Activated CD4-positive, alpha-beta T cell treated with anti-CD3 and anti-CD28 coated beads, Interleukin-2, amount 10 ng/mL, durations not matched to agents 7 days and 5 days (primary cell): ENCODE data around the gene GPR42. TPM values are rescaled to one million over a fixed set of nuclear protein-coding genes. Genes with fewer than 3 reads are reported as not detected.
"Not testable (repeated sequence)": the region's sequence is repeated elsewhere in the genome, so short reads cannot be mapped to it uniquely, and the experiment has no call there.

Source experiments
- CTCF ChIA-PET: fragments of 350-600 bp; sonication (Branson Sonifier 250); formaldehyde crosslinking; loops from one replicate; lab custom pipeline; 2021; ENCODE audit warnings: antibody characterized with exemption; lab: Charles Lee
- POLR2A ChIA-PET: fragments of 350-600 bp; sonication (Branson Sonifier 250); formaldehyde crosslinking; loops from one replicate; lab custom pipeline; 2021; ENCODE audit warnings: antibody characterized with exemption; lab: Charles Lee
- DNase-seq: peaks from one replicate; pipeline ENCODE4 v3.0.0-alpha.2; 2020
- H3K27ac Mint-ChIP-seq: one replicate; pipeline ENCODE4 v1.8.0; 2021; ENCODE audit warnings: mild to moderate bottlenecking, moderate library complexity, mixed read lengths
- H3K27me3 Mint-ChIP-seq: one replicate; pipeline ENCODE4 v1.8.0; 2021; ENCODE audit warnings: mixed read lengths
- H3K36me3 Mint-ChIP-seq: one replicate; pipeline ENCODE4 v1.8.0; 2021; ENCODE audit warnings: low read depth, mixed read lengths
- H3K4me1 Mint-ChIP-seq: one replicate; pipeline ENCODE4 v1.8.0; 2021; ENCODE audit warnings: mixed read lengths
- H3K4me3 Mint-ChIP-seq: one replicate; pipeline ENCODE4 v1.8.0; 2021; ENCODE audit warnings: mild to moderate bottlenecking, moderate library complexity, mixed read lengths
- H3K9me3 Mint-ChIP-seq: one replicate; pipeline ENCODE4 v1.8.0; 2021; ENCODE audit warnings: mixed read lengths
- total RNA-seq, 2 experiments: library from RNA; stranded (reverse); gene quantifications; one replicate each; pipeline ENCODE4 v1.2.3, GENCODE V29; 2021

GPR42 gene
- total RNA-seq, 2 experiments from 2014 or later: not detected

- DNase-seq: no peak
- Mint-ChIP-seq H3K9me3 (peaks cover 2% of the 10 kb centered on the region), H3K36me3 (no peaks in the 10 kb centered on the region), H3K4me3 (no peak overlapping the region), H3K27ac (no peak overlapping the region), H3K4me1 (peaks cover 2% of the 10 kb centered on the region), H3K27me3 (peaks cover 27% of the 10 kb centered on the region)
- ChIA-PET CTCF (interaction anchor here (0.6 to 1.4 kb wide), 2 partner anchors 101 to 135 kb away, joined by 3 read pairs; no protein-coding TSS in a partner anchor), POLR2A (no interaction called here)
Measured at GRCh38 chr19:35377656-35378055, 6.8 kb downstream of the GPR42 start.

GRCh38 chr19:35378356-35378755 lies 7.5 kb downstream of the GPR42 start:
- H3K27ac Mint-ChIP-seq: no peak overlapping the region

GRCh38 chr19:35379545-35379944 lies 8.7 kb downstream of the GPR42 start:
- peaks cover 30% of the 10 kb centered on the region for H3K27me3 Mint-ChIP-seq
- H3K4me1 Mint-ChIP-seq, H3K36me3 Mint-ChIP-seq: not testable (repeated sequence)

More at GRCh38 chr19:35378356-35378755, 7.5 kb downstream of the GPR42 start:
- Mint-ChIP-seq H3K4me3 (no peak overlapping the region), H3K27me3 (peaks cover 30% of the 10 kb centered on the region), H3K4me1 (peaks cover 2% of the 10 kb centered on the region), H3K36me3 (no peaks in the 10 kb centered on the region), H3K9me3 (peaks cover 2% of the 10 kb centered on the region)
- no peak for DNase-seq
- ChIA-PET POLR2A (no interaction called here), CTCF (interaction anchor here (1.4 kb wide), 1 partner anchor 100 kb away, joined by 3 read pairs; no protein-coding TSS in a partner anchor)

GRCh38 chr19:35379992-35380391 lies 9.1 kb downstream of the GPR42 start:
- peaks cover 32% of the 10 kb centered on the region for H3K27me3 Mint-ChIP-seq

More at GRCh38 chr19:35379545-35379944, 8.7 kb downstream of the GPR42 start:
- H3K9me3 Mint-ChIP-seq, H3K4me3 Mint-ChIP-seq, CTCF ChIA-PET, DNase-seq, H3K27ac Mint-ChIP-seq: not testable (repeated sequence)
- POLR2A ChIA-PET: interaction anchor here (0.6 kb wide), 1 partner anchor 85 kb away, joined by 4 read pairs; no protein-coding TSS in a partner anchor

GRCh38 chr19:35380450-35381124 lies 9.7 kb downstream of the GPR42 start:
- ChIA-PET CTCF (no interaction called here), POLR2A (no interaction called here)
- Mint-ChIP-seq H3K9me3 (peaks cover 7% of the 10 kb centered on the region), H3K27ac (no peak overlapping the region), H3K4me1 (no peaks in the 10 kb centered on the region), H3K4me3 (no peak overlapping the region), H3K27me3 (peaks cover 32% of the 10 kb centered on the region), H3K36me3 (peaks cover 2% of the 10 kb centered on the region)
- DNase-seq: no peak

More at GRCh38 chr19:35379992-35380391, 9.1 kb downstream of the GPR42 start:
- Mint-ChIP-seq H3K4me1 (no peaks in the 10 kb centered on the region), H3K4me3 (no peak overlapping the region), H3K27ac (no peak overlapping the region), H3K9me3 (peaks cover 7% of the 10 kb centered on the region), H3K36me3 (peaks cover 2% of the 10 kb centered on the region)
- DNase-seq: no peak
- ChIA-PET CTCF (no interaction called here), POLR2A (no interaction called here)

GRCh38 chr19:35381318-35381717 lies 10.4 kb downstream of the GPR42 start:
- Mint-ChIP-seq H3K9me3 (peaks cover 7% of the 10 kb centered on the region), H3K27ac (no peak overlapping the region), H3K4me1 (no peaks in the 10 kb centered on the region), H3K36me3 (peaks cover 2% of the 10 kb centered on the region), H3K4me3 (no peak overlapping the region), H3K27me3 (peaks cover 28% of the 10 kb centered on the region)
- POLR2A ChIA-PET: no interaction called here
- CTCF ChIA-PET: no interaction called here
- no peak for DNase-seq

- H3K4me3 Mint-ChIP-seq: no peak overlapping the region
- H3K27me3 Mint-ChIP-seq: peaks cover 27% of the 10 kb centered on the region
- H3K4me1 Mint-ChIP-seq: no peaks in the 10 kb centered on the region
- peaks cover 12% of the 10 kb centered on the region for H3K9me3 Mint-ChIP-seq
- H3K27ac Mint-ChIP-seq: no peak overlapping the region
- ChIA-PET POLR2A (no interaction called here), CTCF (no interaction called here)
- DNase-seq: no peak
- H3K36me3 Mint-ChIP-seq: peaks cover 5% of the 10 kb centered on the region
Measured at GRCh38 chr19:35381926-35382325, 11.1 kb downstream of the GPR42 start.

GRCh38 chr19:35383536-35383935 lies 12.7 kb downstream of the GPR42 start:
- H3K36me3 Mint-ChIP-seq: peaks cover 5% of the 10 kb centered on the region
- ChIA-PET CTCF (interaction anchor here (0.5 kb wide), 1 partner anchor 64 kb away, joined by 4 read pairs; no protein-coding TSS in a partner anchor), POLR2A (no interaction called here)
- no peak overlapping the region for H3K27ac Mint-ChIP-seq
- no peaks in the 10 kb centered on the region for H3K4me1 Mint-ChIP-seq
- peaks cover 18% of the 10 kb centered on the region for H3K27me3 Mint-ChIP-seq
- H3K4me3 Mint-ChIP-seq: no peak overlapping the region
- peaks cover 14% of the 10 kb centered on the region for H3K9me3 Mint-ChIP-seq
- DNase-seq: no peak

GRCh38 chr19:35388277-35389054 lies 17.6 kb downstream of the GPR42 start:
- ChIA-PET CTCF (interaction anchor here (0.6 kb wide), 1 partner anchor 98 kb away, joined by 3 read pairs; no protein-coding TSS in a partner anchor), POLR2A (interaction anchor here (0.8 kb wide), 1 partner anchor 55 kb away, joined by 5 read pairs; no protein-coding TSS in a partner anchor)
- Mint-ChIP-seq H3K4me3 (no peak overlapping the region), H3K9me3 (peaks cover 12% of the 10 kb centered on the region), H3K27ac (no peak overlapping the region), H3K36me3 (peaks cover 5% of the 10 kb centered on the region), H3K27me3 (peaks cover 2% of the 10 kb centered on the region), H3K4me1 (no peaks in the 10 kb centered on the region)
- DNase-seq: no peak

- CTCF ChIA-PET: no interaction called here
- POLR2A ChIA-PET: no interaction called here
- no peak overlapping the region for H3K27ac Mint-ChIP-seq
Measured at GRCh38 chr19:35389192-35389861, 18.5 kb downstream of the GPR42 start.

GRCh38 chr19:35392742-35393715 lies 22.2 kb downstream of the GPR42 start:
- Mint-ChIP-seq H3K4me1 (no peaks in the 10 kb centered on the region), H3K27ac (no peak overlapping the region), H3K9me3 (no peaks in the 10 kb centered on the region), H3K36me3 (no peaks in the 10 kb centered on the region), H3K27me3 (no peaks in the 10 kb centered on the region), H3K4me3 (no peak overlapping the region)
- no peak for DNase-seq
- ChIA-PET CTCF (no interaction called here), POLR2A (no interaction called here)

More at GRCh38 chr19:35389192-35389861, 18.5 kb downstream of the GPR42 start:
- no peak overlapping the region for H3K4me3 Mint-ChIP-seq
- peaks cover 5% of the 10 kb centered on the region for H3K36me3 Mint-ChIP-seq
- no peak for DNase-seq
- H3K9me3 Mint-ChIP-seq: peaks cover 9% of the 10 kb centered on the region
- H3K4me1 Mint-ChIP-seq: no peaks in the 10 kb centered on the region
- peaks cover 2% of the 10 kb centered on the region for H3K27me3 Mint-ChIP-seq
